H7 (cell line): ENCODE data around the gene RBMS1. TPM values are rescaled to one million over a fixed set of nuclear protein-coding genes. Genes with fewer than 3 reads are reported as not detected.

Experiments used
- DNase-seq: peaks from one replicate; pipeline ENCODE4 v3.0.0; 2012
- H3K27me3 ChIP-seq: 2 replicates; pipeline ENCODE4 v1.6.0; 2011; ENCODE audit warnings: mild to moderate bottlenecking, low read length; ENCODE audit not compliant: control insufficient read depth, insufficient read depth
- H3K36me3 ChIP-seq: replicated peaks from 2 replicates; pipeline ENCODE4 v1.5.1; 2011; ENCODE audit warnings: low read length; ENCODE audit not compliant: control insufficient read depth, insufficient read depth
- H3K4me3 ChIP-seq: 2 replicates; pipeline ENCODE4 v1.5.1; 2011; ENCODE audit warnings: low read depth, mild to moderate bottlenecking, control low read depth, low read length, moderate library complexity; ENCODE audit not compliant: insufficient read depth
- total RNA-seq: library from RNA; depleted of rRNA; stranded (reverse); fragments of >200 nt; shearing (Covaris generic); gene quantifications from 2 replicates; pipeline ENCODE4 v1.2.3, GENCODE V29; 2014

RBMS1 gene
- total RNA-seq, 1 experiment from 2014 or later, result 46.7 TPM

- H3K27me3 ChIP-seq, result no peaks in the 10 kb centered on the region
- H3K36me3 ChIP-seq, result no peaks in the 10 kb centered on the region
- H3K4me3 ChIP-seq, result no peak overlapping the region
- no peak for DNase-seq
These were observed 269.1 kb downstream of the RBMS1 start for GRCh38 chr2:160224507-160224906.

- no peak for DNase-seq
- H3K4me3 ChIP-seq, result no peak overlapping the region
- no peaks in the 10 kb centered on the region for H3K27me3 ChIP-seq
- H3K36me3 ChIP-seq, result no peaks in the 10 kb centered on the region
These were observed 269.5 kb downstream of the RBMS1 start for GRCh38 chr2:160224060-160224459.

DNA sequence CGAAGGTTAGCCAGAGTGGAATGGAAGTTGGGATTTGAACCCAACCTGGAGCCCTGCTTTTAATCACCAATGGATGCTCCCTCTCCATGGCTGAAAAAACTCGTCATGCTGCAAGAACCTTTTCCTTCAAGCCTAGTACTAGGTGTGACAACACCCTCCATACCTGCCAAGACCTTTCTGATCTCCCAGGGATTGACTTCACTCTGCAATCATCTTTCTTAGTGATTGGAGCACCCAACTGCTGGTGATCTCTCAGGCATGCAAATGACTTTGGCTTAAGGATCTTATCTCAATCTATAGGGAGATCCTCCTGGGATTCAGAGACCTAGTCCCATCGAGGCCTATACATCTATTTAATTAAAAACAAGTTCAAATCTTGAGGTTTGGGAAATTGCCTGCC, 270.0 kb downstream of the RBMS1 start:
- Histone ChIP-seq H3K4me3 (no peak overlapping the region), H3K27me3 (no peaks in the 10 kb centered on the region), H3K36me3 (no peaks in the 10 kb centered on the region)
- no peak for DNase-seq

GRCh38 chr2:160222546-160223283, 270.9 kb downstream of the RBMS1 start:
- no peak overlapping the region for H3K4me3 ChIP-seq
- H3K36me3 ChIP-seq, result no peaks in the 10 kb centered on the region
- no peaks in the 10 kb centered on the region for H3K27me3 ChIP-seq
- DNase-seq, result no peak
